ENCODE results near the gene PTCD2.
"Not testable (repeated sequence)": the region's sequence is repeated elsewhere in the genome, so short reads cannot be mapped to it uniquely, and the experiment has no call there.

Gene PTCD2

DNA sequence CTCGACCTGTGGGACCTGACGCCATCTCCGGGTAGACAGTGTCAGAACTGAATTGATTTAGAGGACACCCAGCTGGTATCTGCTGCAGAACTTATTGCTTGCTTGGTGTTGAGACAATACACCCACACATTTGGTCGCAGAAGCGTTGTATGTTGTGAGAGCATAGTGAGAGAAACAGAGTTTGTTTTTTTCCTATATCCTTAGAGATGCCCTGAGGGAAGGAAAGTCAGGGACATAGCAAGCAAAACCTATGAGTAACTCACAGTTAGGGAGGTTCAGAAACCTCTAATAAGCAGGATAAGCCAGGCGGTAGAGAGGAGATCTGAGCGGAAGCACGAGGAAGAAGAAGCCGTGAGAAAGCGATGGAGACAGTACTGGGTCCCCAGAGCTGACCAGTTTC lies 59.8 kb downstream of the PTCD2 start:
- DNase-seq (ENCODE audit: low spot score): no peak

DNA sequence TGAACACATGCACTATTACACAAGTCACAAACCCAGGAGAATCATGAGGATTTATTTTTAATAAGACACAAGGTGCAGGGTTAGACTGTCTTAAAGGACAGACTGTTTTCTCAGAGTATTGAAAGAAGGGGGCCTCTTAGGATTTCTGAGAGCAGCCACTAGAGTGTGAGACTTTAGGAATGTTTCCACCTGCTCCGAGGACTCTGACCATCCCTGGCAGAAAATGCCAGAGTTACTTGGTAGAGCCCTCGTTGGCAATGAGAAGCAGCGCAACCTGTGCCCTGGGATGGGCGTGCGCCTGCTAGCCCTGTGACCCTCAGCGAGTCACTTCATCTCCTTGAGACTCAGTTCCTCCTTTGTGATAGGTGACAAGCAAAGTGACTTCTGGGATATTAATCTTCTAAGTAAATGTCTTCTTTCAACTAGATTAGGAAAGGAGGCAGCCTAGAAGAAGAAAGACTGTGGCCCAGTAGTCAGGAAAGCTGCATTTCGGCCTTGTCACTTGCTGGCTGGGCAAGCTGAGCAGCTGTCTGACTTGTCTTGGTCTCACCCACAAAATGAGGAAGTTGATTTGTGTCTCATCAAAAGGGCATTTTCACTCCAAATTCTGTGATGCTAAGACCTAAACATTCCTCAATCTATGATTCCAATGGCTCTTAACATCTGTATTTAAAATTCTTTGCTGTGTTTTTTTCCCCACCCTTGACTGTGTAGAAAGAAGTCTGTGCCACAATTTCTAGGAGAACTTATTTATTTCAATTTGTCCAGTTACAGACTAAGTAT lies 60.5 kb downstream of the PTCD2 start:
- peak; percentile 15 for DNase-seq (ENCODE audit: low spot score)

DNA sequence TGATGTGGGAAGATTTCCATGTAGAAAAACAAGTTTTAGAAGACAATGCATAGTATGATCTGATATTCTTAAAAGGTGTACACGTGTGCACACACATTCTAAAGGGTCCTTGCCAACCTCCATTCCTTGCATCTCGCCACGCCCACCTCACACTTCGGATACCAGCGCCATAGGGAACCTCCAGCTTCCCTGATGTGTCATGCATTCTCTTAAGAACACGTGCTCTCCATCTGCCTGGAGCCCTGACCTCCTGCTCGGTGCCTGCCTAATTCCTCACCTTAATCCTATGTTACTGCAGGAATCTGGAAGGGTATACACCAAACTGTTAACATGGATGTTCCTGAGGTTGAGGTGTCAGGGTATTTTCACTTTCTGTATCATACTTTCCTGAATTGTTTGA lies 63.1 kb downstream of the PTCD2 start:
- no peak for DNase-seq (ENCODE audit: low spot score)

GRCh38 chr5:72383726-72384125 lies 63.6 kb downstream of the PTCD2 start:
- DNase-seq (ENCODE audit: low spot score): no peak

- no peak for DNase-seq (ENCODE audit: low spot score)
These were observed 66.5 kb downstream of the PTCD2 start for GRCh38 chr5:72386639-72387038.

DNA sequence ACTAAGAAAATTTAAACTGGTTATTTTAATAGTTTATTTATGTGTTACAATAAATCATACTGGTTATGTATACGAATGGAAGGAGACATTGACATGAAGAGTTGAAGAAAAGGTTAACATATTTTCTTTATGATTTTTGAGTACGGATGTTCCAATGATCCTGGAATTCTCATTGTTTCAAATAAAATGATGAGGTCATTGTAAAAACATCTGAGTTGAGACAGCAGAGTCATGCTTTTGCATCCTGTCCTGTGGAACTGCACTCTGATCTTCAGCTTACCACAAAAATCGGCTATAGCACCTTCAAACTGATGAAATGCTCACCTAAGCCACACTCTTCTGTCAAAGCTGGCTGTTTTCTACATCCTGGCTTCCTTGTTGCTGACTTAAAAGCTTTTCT lies 67.8 kb downstream of the PTCD2 start:
- peak; percentile 59 for DNase-seq (ENCODE audit: low spot score)

- no peak for DNase-seq (ENCODE audit: low spot score)
These were observed 68.5 kb downstream of the PTCD2 start for GRCh38 chr5:72388646-72389045.

GRCh38 chr5:72390836-72391235 lies 70.7 kb downstream of the PTCD2 start:
- no peak for DNase-seq (ENCODE audit: low spot score)

GRCh38 chr5:72392326-72392733 lies 72.2 kb downstream of the PTCD2 start:
- no peak for DNase-seq (ENCODE audit: low spot score)

DNA sequence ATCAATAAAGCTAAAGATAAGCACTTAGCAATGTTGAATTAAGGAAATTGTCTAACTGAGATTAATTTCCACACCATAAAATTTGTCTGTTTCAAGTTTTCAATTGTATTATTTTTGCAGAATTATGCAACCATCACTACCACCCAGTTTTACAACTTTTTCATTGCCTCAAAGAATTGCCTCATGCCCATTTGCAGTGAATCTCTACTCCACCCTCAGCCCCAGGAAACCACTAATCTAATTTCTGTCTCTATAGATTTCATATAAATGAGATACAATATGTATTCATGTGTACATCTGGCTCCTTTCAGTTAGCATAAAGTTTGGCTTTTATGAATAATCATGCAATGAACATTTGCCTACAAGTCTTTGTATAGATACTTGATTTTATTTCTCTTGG lies 72.9 kb downstream of the PTCD2 start:
- DNase-seq (ENCODE audit: low spot score): no peak

- no peak for DNase-seq (ENCODE audit: low spot score)
These were observed 74.5 kb downstream of the PTCD2 start for GRCh38 chr5:72394688-72395087.

DNA sequence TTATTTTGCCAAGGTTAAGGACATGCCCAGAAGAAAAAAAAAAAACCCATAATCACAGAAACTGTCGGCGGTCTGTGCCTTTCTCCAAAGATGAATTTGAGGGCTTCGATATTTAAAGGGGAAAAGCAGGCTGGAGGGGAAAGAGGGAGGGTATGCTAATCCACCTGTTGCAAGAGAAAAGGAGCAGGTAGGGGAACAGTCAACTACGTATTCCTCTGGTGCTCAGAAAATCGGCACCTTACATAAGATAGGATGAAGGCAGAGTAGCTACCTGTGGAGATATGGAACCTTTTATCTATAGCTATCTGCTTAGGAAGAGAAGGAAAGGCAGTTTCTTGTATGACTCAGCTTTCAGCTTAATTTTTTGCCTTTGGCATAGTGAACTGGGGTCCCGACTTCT lies 77.7 kb downstream of the PTCD2 start:
- DNase-seq (ENCODE audit: low spot score): no peak

GRCh38 chr5:72400950-72401349 lies 80.8 kb downstream of the PTCD2 start:
- DNase-seq (ENCODE audit: low spot score): no peak

DNA sequence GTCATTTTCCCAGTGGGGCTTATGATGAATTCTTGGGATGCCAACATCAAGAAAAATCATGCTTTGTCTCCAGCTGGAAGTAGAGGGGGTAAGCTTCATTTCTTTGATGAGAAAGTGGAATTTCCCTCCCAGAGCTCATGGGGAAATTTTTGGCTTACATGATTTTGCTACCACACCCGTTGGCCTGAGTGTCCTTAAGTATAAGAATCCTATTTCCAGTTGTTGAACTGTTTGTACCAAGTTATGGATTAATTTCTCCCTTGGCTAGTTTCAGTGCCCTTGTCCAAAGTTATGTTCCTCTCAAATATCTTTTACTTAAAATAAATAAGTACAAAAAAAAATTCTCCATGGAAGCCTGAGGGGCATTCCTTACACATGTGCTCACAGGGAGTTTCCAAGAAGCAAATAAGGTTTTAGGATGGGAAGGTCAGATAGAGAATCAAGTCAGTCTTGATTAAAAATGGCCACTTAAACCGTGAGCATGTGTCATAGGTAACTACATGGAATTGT lies 82.3 kb downstream of the PTCD2 start:
- no peak for DNase-seq (ENCODE audit: low spot score)

DNA sequence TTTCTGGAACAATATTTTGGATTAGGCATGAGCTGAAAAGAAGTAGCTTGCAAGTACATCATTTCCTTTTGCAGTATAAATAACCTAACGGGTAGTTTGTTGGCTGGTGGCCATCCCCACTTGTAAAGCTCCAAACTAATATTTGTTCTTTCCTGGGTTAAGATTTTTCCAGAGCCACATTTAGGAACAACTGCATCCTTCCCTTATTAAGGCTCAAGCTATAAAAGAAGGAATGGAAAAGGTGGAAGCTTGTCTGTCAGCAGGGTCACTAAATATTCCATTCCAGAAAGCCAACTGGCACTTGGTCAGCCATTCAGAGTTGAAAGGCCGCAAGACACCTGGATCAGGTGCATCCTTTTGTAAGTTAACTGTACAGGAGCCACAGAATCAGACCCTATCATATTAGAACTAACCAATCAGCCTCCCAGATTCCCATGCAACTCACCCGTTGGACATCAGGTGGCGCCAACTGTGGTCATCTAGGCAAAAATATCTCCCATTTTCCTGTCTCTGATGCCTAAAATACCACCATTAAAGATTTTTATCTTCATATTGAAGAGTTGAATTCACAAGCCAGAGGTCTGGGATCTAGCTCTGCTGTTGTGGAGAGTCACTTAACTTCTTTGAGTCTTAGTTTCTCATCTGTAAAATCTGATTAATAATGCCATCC lies 82.9 kb downstream of the PTCD2 start:
- no peak for DNase-seq (ENCODE audit: low spot score)

DNA sequence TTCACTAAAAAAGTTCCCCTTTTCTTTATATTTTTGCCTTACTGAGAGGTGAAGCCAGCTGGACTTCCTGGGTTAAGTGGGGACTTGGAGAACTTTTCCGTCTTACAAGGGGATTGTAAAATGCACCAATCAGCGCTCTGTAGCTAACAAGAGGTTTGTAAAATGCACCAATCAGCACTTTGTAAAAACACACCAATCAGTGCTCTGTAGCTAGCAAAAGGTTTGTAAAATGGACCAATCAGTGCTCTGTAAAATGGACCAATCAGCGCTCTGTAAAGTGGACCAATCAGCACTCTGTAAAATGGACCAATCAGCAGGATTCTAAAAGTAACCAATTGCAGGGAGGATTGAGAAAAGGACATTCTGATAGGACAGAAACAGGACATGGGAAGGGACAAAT lies 84.6 kb downstream of the PTCD2 start:
- not testable (repeated sequence) for DNase-seq (ENCODE audit: low spot score)

DNA sequence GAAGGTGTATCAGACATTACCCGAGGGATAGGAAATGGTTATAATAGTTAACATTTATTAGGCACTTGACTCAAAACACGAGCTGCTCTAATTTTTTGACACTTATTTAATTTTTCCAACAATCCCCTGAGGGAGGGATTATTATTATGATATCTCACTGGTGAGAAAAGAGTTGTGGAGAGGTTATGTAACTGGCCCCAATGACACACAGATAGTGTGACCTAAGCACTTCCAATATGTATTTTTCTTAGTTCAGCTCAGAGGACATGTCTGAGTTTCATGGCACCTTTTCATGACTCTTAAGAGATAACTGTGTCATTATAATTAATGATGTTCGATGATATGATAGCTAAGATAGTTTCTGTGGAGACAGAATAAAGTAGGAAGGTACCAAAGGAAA lies 86.9 kb downstream of the PTCD2 start:
- DNase-seq (ENCODE audit: low spot score): no peak

DNA sequence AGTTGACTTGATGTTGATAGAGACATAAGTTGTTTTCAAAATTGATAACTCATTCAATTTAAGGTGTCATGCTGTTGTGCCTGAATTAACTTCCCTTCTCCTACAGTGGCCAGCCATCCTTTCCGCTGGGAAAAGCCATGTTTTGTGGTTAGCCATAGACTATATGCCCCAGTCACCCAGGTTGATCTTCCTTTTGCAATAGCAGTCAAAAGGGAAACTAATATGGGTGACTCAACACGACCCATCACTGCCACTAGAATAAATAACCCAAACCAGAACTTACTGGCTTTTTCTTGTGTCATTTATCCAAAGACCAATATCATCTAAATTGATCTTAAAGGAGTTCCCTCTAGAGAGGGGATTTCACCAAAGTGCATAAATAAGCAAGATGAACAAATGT lies 87.4 kb downstream of the PTCD2 start:
- no peak for DNase-seq (ENCODE audit: low spot score)

- DNase-seq (ENCODE audit: low spot score): no peak
These were observed 88.0 kb downstream of the PTCD2 start for GRCh38 chr5:72408127-72408526.

- no peak for DNase-seq (ENCODE audit: low spot score)
These were observed 88.4 kb downstream of the PTCD2 start for GRCh38 chr5:72408603-72409002.

GRCh38 chr5:72410688-72411295 lies 90.6 kb downstream of the PTCD2 start:
- DNase-seq (ENCODE audit: low spot score): no peak

- peak; percentile 57 for DNase-seq (ENCODE audit: low spot score)
These were observed 92.3 kb downstream of the PTCD2 start for GRCh38 chr5:72412283-72413055.

Measured in AG08396 (cell line).